Stimulated activated memory B cell treated with anti-CD40 and anti-IgM and Interleukin-4, amounts not matched to agents 10 μg/mL and 1 μg/mL and 100 μg/mL, for 72 hours (primary cell): ENCODE measurements around the gene TTC3.

ENCODE experiments used
- ATAC-seq: fragments of 150-1000 bp; cut with Tn5 transposase; 2 replicates; pipeline ENCODE4 v1.10.0; 2021
- H3K27ac Mint-ChIP-seq: one replicate; pipeline ENCODE4 v1.8.0; 2022; ENCODE audit warnings: mild to moderate bottlenecking, mixed read lengths
- H3K27me3 Mint-ChIP-seq: one replicate; pipeline ENCODE4 v1.8.0; 2022; ENCODE audit warnings: mixed read lengths
- H3K36me3 Mint-ChIP-seq: one replicate; pipeline ENCODE4 v1.8.0; 2022; ENCODE audit warnings: mixed read lengths
- H3K4me1 Mint-ChIP-seq: one replicate; pipeline ENCODE4 v1.8.0; 2022; ENCODE audit warnings: mixed read lengths
- H3K4me3 Mint-ChIP-seq: one replicate; pipeline ENCODE4 v1.8.0; 2022; ENCODE audit warnings: mild to moderate bottlenecking, moderate library complexity, mixed read lengths
- H3K9me3 Mint-ChIP-seq: one replicate; pipeline ENCODE4 v1.8.0; 2022; ENCODE audit warnings: mixed read lengths

Gene TTC3

GRCh38 chr21:37182222-37182621, 109.2 kb downstream of the TTC3 start:
- H3K36me3 Mint-ChIP-seq = peaks cover 58% of the 10 kb centered on the region
- H3K9me3 Mint-ChIP-seq = peaks cover 6% of the 10 kb centered on the region
- no peak overlapping the region for H3K27ac Mint-ChIP-seq
- no peaks in the 10 kb centered on the region for H3K27me3 Mint-ChIP-seq
- no peak overlapping the region for H3K4me3 Mint-ChIP-seq
- ATAC-seq = no peak
- H3K4me1 Mint-ChIP-seq = peaks cover 14% of the 10 kb centered on the region

GRCh38 chr21:37183749-37184148, 110.7 kb downstream of the TTC3 start:
- ATAC-seq = no peak

GRCh38 chr21:37184784-37185593, 111.9 kb downstream of the TTC3 start:
- Mint-ChIP-seq H3K9me3 (peaks cover 3% of the 10 kb centered on the region), H3K4me1 (peaks cover 14% of the 10 kb centered on the region), H3K36me3 (peaks cover 51% of the 10 kb centered on the region), H3K27me3 (no peaks in the 10 kb centered on the region), H3K4me3 (no peak overlapping the region), H3K27ac (peak overlapping the region; percentile 41)
- ATAC-seq = no peak

More at GRCh38 chr21:37183749-37184148, 110.7 kb downstream of the TTC3 start:
- Mint-ChIP-seq H3K27ac (peak overlapping the region; percentile 51), H3K36me3 (peaks cover 53% of the 10 kb centered on the region), H3K4me1 (peaks cover 14% of the 10 kb centered on the region), H3K4me3 (no peak overlapping the region), H3K27me3 (no peaks in the 10 kb centered on the region), H3K9me3 (peaks cover 6% of the 10 kb centered on the region)

- ATAC-seq = no peak
- H3K36me3 Mint-ChIP-seq = peaks cover 55% of the 10 kb centered on the region
- H3K4me3 Mint-ChIP-seq = no peak overlapping the region
- no peak overlapping the region for H3K27ac Mint-ChIP-seq
- no peaks in the 10 kb centered on the region for H3K9me3 Mint-ChIP-seq
- no peaks in the 10 kb centered on the region for H3K27me3 Mint-ChIP-seq
- H3K4me1 Mint-ChIP-seq = peaks cover 14% of the 10 kb centered on the region
These were observed 113.9 kb downstream of the TTC3 start for GRCh38 chr21:37186983-37187382.

- ATAC-seq = no peak
- Mint-ChIP-seq H3K36me3 (peaks cover 67% of the 10 kb centered on the region), H3K4me1 (peaks cover 8% of the 10 kb centered on the region), H3K9me3 (no peaks in the 10 kb centered on the region), H3K27me3 (no peaks in the 10 kb centered on the region), H3K27ac (no peak overlapping the region), H3K4me3 (no peak overlapping the region)
These were observed 115.8 kb downstream of the TTC3 start for GRCh38 chr21:37188825-37189224.

GRCh38 chr21:37192019-37192418, 119.0 kb downstream of the TTC3 start:
- Mint-ChIP-seq H3K4me1 (no peaks in the 10 kb centered on the region), H3K36me3 (peaks cover 74% of the 10 kb centered on the region), H3K27ac (no peak overlapping the region), H3K27me3 (no peaks in the 10 kb centered on the region), H3K9me3 (no peaks in the 10 kb centered on the region), H3K4me3 (no peak overlapping the region)
- ATAC-seq = no peak

GRCh38 chr21:37193006-37193405, 120.0 kb downstream of the TTC3 start:
- H3K4me3 Mint-ChIP-seq = no peak overlapping the region
- ATAC-seq = no peak
- peaks cover 77% of the 10 kb centered on the region for H3K36me3 Mint-ChIP-seq
- no peaks in the 10 kb centered on the region for H3K27me3 Mint-ChIP-seq
- no peaks in the 10 kb centered on the region for H3K4me1 Mint-ChIP-seq
- no peak overlapping the region for H3K27ac Mint-ChIP-seq
- H3K9me3 Mint-ChIP-seq = no peaks in the 10 kb centered on the region

GRCh38 chr21:37193676-37194075, 120.6 kb downstream of the TTC3 start:
- Mint-ChIP-seq H3K27me3 (no peaks in the 10 kb centered on the region), H3K9me3 (no peaks in the 10 kb centered on the region), H3K36me3 (peaks cover 76% of the 10 kb centered on the region), H3K27ac (no peak overlapping the region), H3K4me1 (no peaks in the 10 kb centered on the region), H3K4me3 (no peak overlapping the region)
- ATAC-seq = no peak

- no peak overlapping the region for H3K27ac Mint-ChIP-seq
- H3K4me1 Mint-ChIP-seq = no peaks in the 10 kb centered on the region
These were observed 122.0 kb downstream of the TTC3 start for GRCh38 chr21:37195059-37195458.

GRCh38 chr21:37195610-37196009, 122.6 kb downstream of the TTC3 start:
- peaks cover 63% of the 10 kb centered on the region for H3K36me3 Mint-ChIP-seq
- no peaks in the 10 kb centered on the region for H3K4me1 Mint-ChIP-seq
- H3K4me3 Mint-ChIP-seq = no peak overlapping the region
- no peak for ATAC-seq
- H3K27me3 Mint-ChIP-seq = no peaks in the 10 kb centered on the region
- no peaks in the 10 kb centered on the region for H3K9me3 Mint-ChIP-seq
- H3K27ac Mint-ChIP-seq = no peak overlapping the region

More at GRCh38 chr21:37195059-37195458, 122.0 kb downstream of the TTC3 start:
- Mint-ChIP-seq H3K9me3 (no peaks in the 10 kb centered on the region), H3K4me3 (no peak overlapping the region), H3K36me3 (peaks cover 65% of the 10 kb centered on the region), H3K27me3 (no peaks in the 10 kb centered on the region)
- no peak for ATAC-seq

GRCh38 chr21:37196847-37197246, 123.8 kb downstream of the TTC3 start:
- Mint-ChIP-seq H3K27me3 (no peaks in the 10 kb centered on the region), H3K27ac (no peak overlapping the region), H3K4me3 (no peak overlapping the region), H3K36me3 (peaks cover 62% of the 10 kb centered on the region), H3K9me3 (no peaks in the 10 kb centered on the region), H3K4me1 (no peaks in the 10 kb centered on the region)
- no peak for ATAC-seq

- Mint-ChIP-seq H3K4me3 (no peak overlapping the region), H3K9me3 (no peaks in the 10 kb centered on the region), H3K27ac (no peak overlapping the region), H3K27me3 (no peaks in the 10 kb centered on the region), H3K36me3 (peaks cover 62% of the 10 kb centered on the region), H3K4me1 (no peaks in the 10 kb centered on the region)
- ATAC-seq = no peak
These were observed 124.7 kb downstream of the TTC3 start for GRCh38 chr21:37197746-37198145.

- no peak for ATAC-seq
- no peaks in the 10 kb centered on the region for H3K9me3 Mint-ChIP-seq
- no peaks in the 10 kb centered on the region for H3K27me3 Mint-ChIP-seq
- no peak overlapping the region for H3K27ac Mint-ChIP-seq
- no peaks in the 10 kb centered on the region for H3K4me1 Mint-ChIP-seq
- H3K36me3 Mint-ChIP-seq = peaks cover 54% of the 10 kb centered on the region
- H3K4me3 Mint-ChIP-seq = no peak overlapping the region
These were observed 126.2 kb downstream of the TTC3 start for GRCh38 chr21:37199057-37199924.

- no peak for ATAC-seq
- Mint-ChIP-seq H3K27me3 (no peaks in the 10 kb centered on the region), H3K27ac (no peak overlapping the region), H3K4me1 (peaks cover under 1% of the 10 kb centered on the region), H3K9me3 (no peaks in the 10 kb centered on the region), H3K4me3 (no peak overlapping the region), H3K36me3 (peaks cover 49% of the 10 kb centered on the region)
These were observed 127.8 kb downstream of the TTC3 start for GRCh38 chr21:37200641-37201480.
